ENCODE results near the gene AMIGO1. TPM values are rescaled to one million over a fixed set of nuclear protein-coding genes. Genes with fewer than 3 reads are reported as not detected.

The AMIGO1 gene
- total and polyA plus RNA-seq, 10 of the 15 experiments (the other 5 are each of a cell fraction or from before 2014, with no cell fraction given): 0.02 to 0.28 (median 0.08) TPM; not detected in 1

GRCh38 chr1:109527098-109527811 lies 17.7 kb upstream of the AMIGO1 start (continued):
- TF ChIP-seq MLLT1 (IDR thresholded peaks at IDR 0.05) (peak; percentile 55; the same call in 1 of the 2 replicates), SPI1 (IDR thresholded peaks at IDR 0.05; ENCODE audit: borderline replicate concordance, insufficient read depth, low read depth, low read length) (peak; percentile 77), TCF3 (IDR thresholded peaks at IDR 0.05; ENCODE audit: borderline replicate concordance, insufficient read depth, low read depth, low read length) (no peak), RAD51 (IDR thresholded peaks at IDR 0.05) (no peak), CBX5 (IDR thresholded peaks at IDR 0.05; ENCODE audit: low read depth) (no peak), KLF5 (IDR thresholded peaks at IDR 0.05; ENCODE audit: partially characterized antibody) (no peak), MTA3 (IDR thresholded peaks at IDR 0.05; ENCODE audit: borderline replicate concordance, low read length) (no peak), NR2F1 (conservative IDR thresholded peaks at IDR 0.05) (no peak), SRF (IDR thresholded peaks at IDR 0.05; ENCODE audit: low read depth in 2 of 2, low read length in 2 of 2) (no peak), CTCF (IDR thresholded peaks at IDR 0.05 in 2 of 3, conservative IDR thresholded peaks at IDR 0.05 in 1 of 3; ENCODE audit: control insufficient read depth in 2 of 3, extremely low read depth in 1 of 3, insufficient read depth in 1 of 3, low read depth in 3 of 3, low read length in 3 of 3) (no peak), STAT3 (IDR thresholded peaks at IDR 0.05; ENCODE audit: low read depth, low read length) (0 out of 2 replicates have a peak, but pooled peaks have one; percentile 14), CEBPB (IDR thresholded peaks at IDR 0.05; ENCODE audit: borderline replicate concordance in 1 of 2, low read depth in 2 of 2, low read length in 2 of 2) (no peak), FOXM1 (IDR thresholded peaks at IDR 0.05; ENCODE audit: low read depth, low read length) (peak; percentile 34; the same call in 1 of the 2 replicates), MYC (IDR thresholded peaks at IDR 0.05; ENCODE audit: insufficient read depth, insufficient read length, insufficient replicate concordance, low read length, severe bottlenecking) (no peak), SREBF2 (IDR thresholded peaks at IDR 0.05; ENCODE audit: low read length) (no peak), JUND (IDR thresholded peaks at IDR 0.05; ENCODE audit: low read depth, low read length) (no peak), TCF7 (IDR thresholded peaks at IDR 0.05; ENCODE audit: borderline replicate concordance) (no peak), SIN3A (IDR thresholded peaks at IDR 0.05; ENCODE audit: low read depth, low read length) (no peak), TBL1XR1 (IDR thresholded peaks at IDR 0.05; ENCODE audit: low read depth, low read length) (0 out of 2 replicates have a peak, but pooled peaks have one; percentile 13), SP1 (IDR thresholded peaks at IDR 0.05; ENCODE audit: low read depth, low read length) (peak; percentile 48), RBBP5 (conservative IDR thresholded peaks at IDR 0.05) (no peak), PAX5 (IDR thresholded peaks at IDR 0.05; ENCODE audit: borderline replicate concordance, low read depth, low read length) (peak; percentile 89; the same call in 1 of the 2 replicates), ZNF622 (IDR thresholded peaks at IDR 0.05) (no peak), HCFC1 (IDR thresholded peaks at IDR 0.05; ENCODE audit: low read length) (no peak), IKZF2 (IDR thresholded peaks at IDR 0.05) (peak; percentile 80 to 86), ZBTB33 (IDR thresholded peaks at IDR 0.05) (no peak), EGR1 (IDR thresholded peaks at IDR 0.05; ENCODE audit: borderline replicate concordance in 1 of 2, low read depth in 2 of 2, low read length in 2 of 2) (no peak)
